ENCODE results near the gene NBAS.
A peak's percentile ranks its signal among the peaks of the same experiment; 100 is the strongest.

NBAS gene

GRCh38 chr2:15173501-15173900 is 387.6 kb downstream of the NBAS start:
- no peak for DNase-seq (ENCODE audit: low read depth, low spot score)
- TF ChIP-seq CTCF (IDR thresholded peaks at IDR 0.05; ENCODE audit: insufficient read depth, low read length, missing control alignments): no peak
- ChIA-PET POLR2A (no interaction called here), CTCF (interaction anchor here (1.0 kb wide), 1 partner anchor 14 kb away, joined by 3 read pairs; no protein-coding TSS in a partner anchor)
- no peak overlapping the region for H3K4me3 ChIP-seq (ENCODE audit: low read depth, low read length)

- CTCF ChIA-PET: interaction anchor here (1.0 kb wide), 1 partner anchor 13 kb away, joined by 3 read pairs; no protein-coding TSS in a partner anchor
Observed at GRCh38 chr2:15172825-15173224, 388.3 kb downstream of the NBAS start.

GRCh38 chr2:15170070-15170775 is 390.9 kb downstream of the NBAS start:
- ChIA-PET POLR2A (interaction anchor here (1.1 kb wide), 1 partner anchor 16 kb away, joined by 4 read pairs; no protein-coding TSS in a partner anchor), CTCF (no interaction called here)
- DNase-seq (ENCODE audit: low read depth, low spot score): no peak
- H3K4me3 ChIP-seq (ENCODE audit: low read depth, low read length): peak overlapping the region; percentile 53
- TF ChIP-seq CTCF (IDR thresholded peaks at IDR 0.05; ENCODE audit: insufficient read depth, low read length, missing control alignments): no peak

More at GRCh38 chr2:15172825-15173224, 388.3 kb downstream of the NBAS start:
- no peak for DNase-seq (ENCODE audit: low read depth, low spot score)
- H3K4me3 ChIP-seq (ENCODE audit: low read depth, low read length): no peak overlapping the region
- TF ChIP-seq CTCF (IDR thresholded peaks at IDR 0.05; ENCODE audit: insufficient read depth, low read length, missing control alignments): no peak
- POLR2A ChIA-PET: no interaction called here

- ChIA-PET POLR2A (interaction anchor here (1.1 kb wide), 1 partner anchor 15 kb away, joined by 4 read pairs; no protein-coding TSS in a partner anchor), CTCF (interaction anchor here (1.4 kb wide), 1 partner anchor 9 kb away, joined by 11 read pairs; no protein-coding TSS in a partner anchor)
- DNase-seq (ENCODE audit: low read depth, low spot score): peak; percentile 87
- peak overlapping the region; percentile 53 for H3K4me3 ChIP-seq (ENCODE audit: low read depth, low read length)
- no peak for TF ChIP-seq CTCF (IDR thresholded peaks at IDR 0.05; ENCODE audit: insufficient read depth, low read length, missing control alignments)
Observed at GRCh38 chr2:15169326-15170069, 391.6 kb downstream of the NBAS start.

- DNase-seq (ENCODE audit: low read depth, low spot score): no peak
- ChIA-PET POLR2A (no interaction called here), CTCF (no interaction called here)
- TF ChIP-seq CTCF (IDR thresholded peaks at IDR 0.05; ENCODE audit: insufficient read depth, low read length, missing control alignments): no peak
- no peak overlapping the region for H3K4me3 ChIP-seq (ENCODE audit: low read depth, low read length)
Observed at GRCh38 chr2:15168116-15168515, 393.0 kb downstream of the NBAS start.

- POLR2A ChIA-PET: no interaction called here
- CTCF ChIA-PET: no interaction called here
- no peak for TF ChIP-seq CTCF (IDR thresholded peaks at IDR 0.05; ENCODE audit: insufficient read depth, low read length, missing control alignments)
Observed at GRCh38 chr2:15166878-15167277, 394.3 kb downstream of the NBAS start.

More at GRCh38 chr2:15166878-15167277, 394.3 kb downstream of the NBAS start:
- no peak for DNase-seq (ENCODE audit: low read depth, low spot score)
- H3K4me3 ChIP-seq (ENCODE audit: low read depth, low read length): no peak overlapping the region

All from AG04449 (cell line).